SKM-1 treated with dmso at 0.1 percent for 144 hours (cell line): ENCODE data around the gene ANGEL1.

ENCODE experiments used
- DNase-seq: peaks from one replicate; lab custom pipeline; 2025; ENCODE audit not compliant: unreplicated experiment; lab: John Stamatoyannopoulos, UW

ANGEL1 gene

GRCh38 chr14:76779221-76780057, 33.2 kb downstream of the ANGEL1 start:
- DNase-seq = no peak

GRCh38 chr14:76778546-76779215, 34.0 kb downstream of the ANGEL1 start:
- no peak for DNase-seq

- DNase-seq = no peak
Measured at GRCh38 chr14:76777721-76778120, 35.0 kb downstream of the ANGEL1 start.

GRCh38 chr14:76776428-76777251, 36.0 kb downstream of the ANGEL1 start:
- no peak for DNase-seq

GRCh38 chr14:76775695-76776427, 36.8 kb downstream of the ANGEL1 start:
- no peak for DNase-seq

- DNase-seq = no peak
Measured at GRCh38 chr14:76774821-76775694, 37.6 kb downstream of the ANGEL1 start.

- DNase-seq = no peak
Measured at GRCh38 chr14:76773956-76774820, 38.5 kb downstream of the ANGEL1 start.

- peak; percentile 56 for DNase-seq
Measured at GRCh38 chr14:76773188-76773885, 39.3 kb downstream of the ANGEL1 start.

- DNase-seq = peak; percentile 30
Measured at GRCh38 chr14:76772300-76773187, 40.1 kb downstream of the ANGEL1 start.

- DNase-seq = no peak
Measured at GRCh38 chr14:76771437-76771980, 41.2 kb downstream of the ANGEL1 start.

- DNase-seq = no peak
Measured at GRCh38 chr14:76770521-76771436, 41.9 kb downstream of the ANGEL1 start.

- DNase-seq = no peak
Measured at GRCh38 chr14:76769636-76770292, 42.9 kb downstream of the ANGEL1 start.

GRCh38 chr14:76768671-76769500, 43.8 kb downstream of the ANGEL1 start:
- DNase-seq = no peak
